Measurements from ENCODE around the gene PTPRR.

Gene PTPRR

GRCh38 chr12:70920251-70920851 is at the start of gene PTPRR:
TSS of gene PTPRR (minus strand) at chr12:70920738. CDS start at chr12:70920390, 348 bp downstream.
- DNase-seq (ENCODE audit: low spot score) = peak; percentile 83

DNA sequence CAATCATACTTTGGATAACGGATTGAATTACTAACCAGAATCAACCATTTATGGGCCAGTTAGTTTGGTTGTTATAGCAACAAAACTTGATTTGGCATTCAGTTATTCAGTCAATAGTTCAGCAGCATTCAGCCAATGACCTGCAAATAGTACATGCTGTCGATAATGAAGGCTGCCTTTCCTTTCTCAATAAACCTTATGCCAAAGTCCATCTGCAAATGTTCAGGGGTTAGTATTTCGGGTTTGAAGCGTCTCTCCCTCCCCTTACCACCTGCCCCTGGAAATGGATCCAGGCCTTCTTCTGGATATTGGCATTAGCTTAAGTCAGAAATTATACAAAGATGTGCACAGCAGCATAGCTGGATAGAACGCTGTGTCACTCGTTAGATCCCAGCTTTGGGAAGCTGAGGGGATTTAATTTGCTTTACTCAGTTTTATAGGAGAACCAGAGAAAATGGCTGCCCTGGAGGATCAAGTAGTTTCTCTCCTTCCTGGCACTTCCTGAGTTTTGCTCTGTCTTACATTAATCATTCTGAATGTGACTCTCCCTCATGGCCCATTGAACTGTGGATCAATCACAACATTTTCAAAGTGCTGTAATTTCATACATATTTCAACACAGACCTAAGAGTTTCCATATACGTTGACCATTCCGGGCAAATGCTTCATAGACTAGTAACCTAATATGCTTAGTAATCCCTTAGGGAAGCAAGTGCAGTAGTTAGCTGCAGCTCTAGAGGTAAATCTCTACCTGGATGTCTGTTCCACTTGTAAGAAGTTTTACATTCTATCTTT is 46.7 kb upstream of the PTPRR start:
- no peak for DNase-seq (ENCODE audit: low spot score)

GRCh38 chr12:70966046-70966445 is 45.5 kb upstream of the PTPRR start:
- no peak for DNase-seq (ENCODE audit: low spot score)

DNA sequence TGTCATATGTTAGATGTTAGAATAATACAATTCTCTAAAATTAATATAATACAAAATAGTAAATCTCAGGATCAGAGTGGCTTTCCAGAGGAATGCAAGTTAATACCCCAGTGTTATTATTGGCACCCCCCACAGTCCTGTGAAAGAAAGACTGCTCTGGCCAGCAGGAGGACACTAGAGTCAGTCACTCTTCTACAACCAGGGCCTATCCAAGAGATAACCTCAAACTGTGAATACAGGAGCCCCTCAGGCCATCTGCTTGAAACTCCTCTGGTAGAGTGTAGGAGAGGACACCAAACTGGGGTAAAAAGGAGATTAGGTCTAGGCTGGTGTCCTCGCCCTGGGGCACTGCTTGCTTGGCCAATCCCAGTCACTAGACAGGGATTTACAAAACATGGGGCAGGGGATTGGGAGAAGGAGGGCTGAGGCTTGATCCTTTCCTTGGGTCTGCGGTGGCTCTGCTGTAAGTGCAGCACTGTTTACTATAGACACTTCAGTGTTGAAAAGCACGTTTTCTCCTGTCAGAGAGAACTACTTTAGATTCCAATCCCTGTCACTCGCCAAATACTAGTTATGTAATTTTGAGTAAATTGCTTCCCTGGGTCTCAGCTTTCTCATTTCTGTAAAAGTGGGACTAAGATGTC is 44.5 kb upstream of the PTPRR start:
- no peak for DNase-seq (ENCODE audit: low spot score)

- no peak for DNase-seq (ENCODE audit: low spot score)
These were observed 42.6 kb upstream of the PTPRR start for GRCh38 chr12:70963081-70963660.

DNA sequence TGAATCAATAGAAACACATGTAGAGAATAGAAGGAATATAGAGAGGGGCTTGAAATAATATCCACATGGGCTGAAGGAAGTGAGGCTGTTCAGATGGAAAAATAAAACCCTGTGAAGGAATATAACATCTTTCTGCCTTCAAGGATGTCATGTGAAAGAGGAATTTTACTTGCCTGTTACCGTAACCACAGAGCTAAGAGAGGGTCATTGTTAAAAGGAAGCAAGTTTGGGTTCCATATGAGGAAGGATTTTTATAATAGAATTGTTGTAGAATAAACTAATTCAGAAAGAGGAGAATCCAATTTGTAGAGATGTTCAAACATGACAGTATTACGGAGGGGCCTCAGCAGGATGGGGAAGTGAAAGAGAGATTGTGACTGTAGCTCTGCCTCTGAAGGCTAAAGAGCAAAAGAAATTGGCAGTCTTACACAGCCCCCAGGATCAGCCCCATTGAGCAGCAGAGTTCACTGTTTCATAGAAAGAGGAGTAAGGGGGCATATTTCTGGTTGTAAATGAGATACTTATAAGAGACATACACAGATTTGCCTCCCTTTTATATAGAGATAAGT is 41.8 kb upstream of the PTPRR start:
- DNase-seq (ENCODE audit: low spot score) = no peak

DNA sequence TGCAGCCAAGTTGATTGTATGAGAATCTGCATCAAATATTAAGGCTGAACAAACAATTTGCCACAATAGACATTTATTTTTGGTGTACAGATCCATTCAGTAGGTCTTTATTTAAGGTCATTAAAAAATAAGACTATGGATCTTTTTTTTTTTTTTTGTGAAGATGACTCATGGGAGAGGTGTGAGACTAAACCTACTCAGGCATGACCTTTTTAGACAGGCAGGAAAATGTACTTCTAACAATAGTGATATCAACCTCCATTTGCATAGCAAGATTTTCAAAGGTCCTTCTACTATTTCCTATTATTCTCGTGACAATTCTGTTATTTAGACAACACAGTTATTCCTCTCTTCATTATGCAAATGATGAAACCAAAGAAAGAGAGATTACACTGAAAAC is 39.9 kb upstream of the PTPRR start:
- DNase-seq (ENCODE audit: low spot score) = no peak

GRCh38 chr12:70955415-70955814 is 34.9 kb upstream of the PTPRR start:
- DNase-seq (ENCODE audit: low spot score) = no peak

DNA sequence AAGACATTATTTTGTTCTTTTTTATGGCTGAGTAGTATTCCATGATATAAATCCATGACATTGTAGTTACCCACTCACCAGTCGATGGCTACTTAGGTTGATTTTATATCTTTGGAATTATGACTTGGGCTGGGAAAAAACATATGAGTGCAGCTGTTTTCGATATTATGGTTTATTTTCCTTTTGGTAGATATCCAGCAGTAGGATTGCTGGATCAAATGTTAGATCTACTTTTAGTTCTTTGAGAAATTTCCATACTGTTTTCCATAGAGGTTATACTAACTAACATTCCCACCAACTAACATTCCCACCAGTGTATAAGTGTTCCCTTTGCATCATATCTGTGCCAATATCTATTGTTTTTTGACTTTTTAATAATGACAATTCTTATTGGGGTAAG is 29.9 kb upstream of the PTPRR start:
- DNase-seq (ENCODE audit: low spot score) = no peak

DNA sequence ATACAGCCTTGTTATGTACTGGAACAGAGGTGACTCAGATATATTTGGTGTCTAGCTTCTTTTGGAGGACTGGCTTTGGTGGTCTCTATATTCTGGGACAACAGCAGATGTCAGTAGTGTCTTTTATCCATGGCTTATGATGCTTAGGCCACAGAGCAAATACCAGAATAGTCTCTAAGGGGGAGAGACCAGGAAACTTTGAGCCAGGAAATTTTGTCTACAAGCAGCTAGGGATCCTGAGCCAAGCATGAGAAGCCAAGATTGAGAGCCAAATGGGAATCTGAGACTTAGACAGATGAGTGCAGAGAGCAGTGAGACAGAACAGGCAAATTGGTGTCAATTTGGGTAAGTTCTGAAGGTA is 28.4 kb upstream of the PTPRR start:
- no peak for DNase-seq (ENCODE audit: low spot score)

DNA sequence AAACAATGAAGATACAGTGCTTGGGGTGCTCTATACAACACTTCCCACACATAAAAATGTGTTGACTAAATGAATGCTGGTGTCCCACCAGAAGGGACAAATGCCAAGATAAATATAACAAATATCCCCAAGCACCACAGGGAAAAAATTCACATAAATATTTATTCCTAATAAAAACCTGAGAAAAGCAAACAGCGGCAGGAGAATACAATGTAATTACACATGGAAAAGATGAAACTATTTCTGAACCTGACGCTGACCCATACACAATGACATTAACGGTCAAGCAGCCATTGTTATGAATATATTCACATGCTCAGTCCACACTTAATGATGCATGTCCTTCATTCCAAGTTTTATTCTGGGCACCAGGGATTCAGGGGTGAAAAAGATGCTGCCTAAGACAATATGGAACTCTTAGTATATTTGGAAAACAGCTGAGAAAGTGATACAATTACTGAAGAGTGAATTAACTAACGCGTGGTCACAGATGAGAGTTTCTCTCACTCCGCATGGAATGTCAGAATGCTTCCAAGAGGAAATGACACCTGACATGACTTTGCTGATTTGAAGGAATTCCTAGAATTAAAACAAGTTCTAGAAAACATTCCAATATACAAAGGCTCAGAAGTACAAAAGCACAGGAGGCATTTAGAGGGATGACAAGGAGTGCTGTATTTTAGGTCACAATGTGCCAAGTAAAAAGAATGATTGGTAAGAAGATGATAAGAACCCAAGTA is 27.9 kb upstream of the PTPRR start:
- DNase-seq (ENCODE audit: low spot score) = no peak

- DNase-seq (ENCODE audit: low spot score) = no peak
These were observed 15.8 kb upstream of the PTPRR start for GRCh38 chr12:70936203-70936813.

- DNase-seq (ENCODE audit: low spot score) = no peak
These were observed 12.6 kb upstream of the PTPRR start for GRCh38 chr12:70933133-70933532.

DNA sequence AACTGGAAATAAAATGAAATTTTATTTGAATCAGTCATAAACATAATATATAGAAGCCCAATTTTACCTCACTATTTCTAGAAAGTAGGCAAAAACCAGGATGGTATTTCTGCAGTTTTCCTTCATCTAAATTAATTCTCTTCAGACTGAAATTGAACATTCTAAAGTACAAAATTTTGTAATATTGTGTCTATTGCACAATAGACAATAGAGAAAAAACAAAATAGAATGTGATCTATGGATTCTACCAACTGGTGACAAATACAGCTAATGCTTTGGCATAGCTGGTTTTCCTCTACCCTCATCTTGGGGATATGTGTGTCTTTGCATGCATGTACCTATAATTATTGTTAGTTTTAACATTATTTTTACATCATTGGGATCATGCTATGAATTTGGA is 8.5 kb upstream of the PTPRR start:
- DNase-seq (ENCODE audit: low spot score) = no peak

DNA sequence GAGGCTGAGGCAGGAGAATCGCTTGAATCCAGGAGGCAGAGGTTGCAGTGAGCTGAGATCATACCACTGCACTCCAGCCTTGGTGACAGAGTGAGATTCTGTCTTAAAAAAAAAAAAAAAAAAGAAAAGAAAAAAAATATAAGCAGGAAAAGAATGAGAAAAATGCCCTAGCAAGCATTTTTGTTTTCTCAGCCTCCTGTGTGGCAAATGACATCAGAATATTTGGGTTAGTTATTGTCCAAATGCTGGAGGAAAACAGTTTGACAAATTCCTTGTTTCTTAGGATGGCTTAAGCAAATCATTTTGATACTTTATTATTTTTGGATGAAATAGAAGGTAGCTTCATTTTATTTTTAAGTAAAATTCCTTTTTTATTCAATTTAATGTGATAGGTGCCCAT is 7.5 kb upstream of the PTPRR start:
- DNase-seq (ENCODE audit: low spot score) = no peak

DNA sequence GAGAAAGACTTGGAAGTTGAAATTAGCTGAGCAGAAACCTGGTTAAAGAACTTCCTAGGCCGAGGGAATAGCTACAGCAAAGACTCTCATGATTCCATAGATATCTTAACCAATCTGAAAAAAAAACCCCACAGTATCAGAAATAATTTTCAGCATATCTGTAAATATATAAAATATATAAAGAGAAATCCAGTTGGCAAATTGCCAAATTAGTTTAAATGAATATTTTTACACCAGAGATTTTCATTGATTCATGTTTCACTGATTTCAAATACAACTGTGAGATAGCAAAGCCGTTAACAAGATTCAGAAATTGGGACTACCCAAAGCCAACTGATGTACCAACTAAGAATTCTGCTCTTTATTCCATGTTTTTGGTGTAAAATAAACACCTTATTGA is 6.8 kb upstream of the PTPRR start:
- DNase-seq (ENCODE audit: low spot score) = no peak

DNA sequence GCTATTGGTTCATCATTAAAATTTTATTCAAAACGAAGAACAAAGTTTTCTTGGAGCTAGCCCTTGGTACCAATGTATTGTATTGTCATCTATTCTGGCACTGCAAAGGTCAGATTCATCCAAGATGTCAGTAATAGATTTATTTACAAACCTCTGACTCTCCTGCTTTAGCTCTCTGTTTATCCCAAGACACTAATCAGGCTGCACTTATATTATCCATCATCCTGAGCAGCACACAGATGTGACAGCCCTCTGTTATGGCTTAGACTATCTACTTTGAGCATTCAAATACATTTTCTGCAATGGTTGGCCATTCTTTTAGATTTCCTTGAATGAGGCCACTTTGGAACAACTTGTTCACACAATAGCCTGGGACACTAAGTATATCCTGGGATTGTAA is 5.0 kb upstream of the PTPRR start:
- no peak for DNase-seq (ENCODE audit: low spot score)

- no peak for DNase-seq (ENCODE audit: low spot score)
These were observed 353 bp upstream of the PTPRR start for GRCh38 chr12:70920891-70921290.

- DNase-seq (ENCODE audit: low spot score) = peak; percentile 54
These were observed 922 bp downstream of the PTPRR start for GRCh38 chr12:70919597-70920035.

DNA sequence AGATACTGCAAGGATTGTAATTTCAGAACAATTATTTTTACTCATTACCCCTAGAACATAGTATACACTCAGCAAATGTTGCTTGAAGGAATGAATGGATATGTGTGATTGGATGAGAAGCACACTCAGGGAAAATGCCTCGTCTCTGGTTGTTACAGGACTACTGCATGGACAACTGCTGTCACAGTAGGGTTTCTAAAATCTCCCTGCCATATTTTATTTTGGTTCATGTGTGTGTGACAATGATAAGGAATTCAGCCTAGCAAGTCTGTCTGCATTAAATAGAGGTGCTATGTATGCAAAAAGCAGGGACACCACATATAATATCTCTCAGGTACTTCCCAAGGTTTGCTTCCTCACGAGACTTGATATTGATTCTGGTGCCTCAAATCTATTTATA is 1.4 kb downstream of the PTPRR start:
- DNase-seq (ENCODE audit: low spot score) = no peak

- no peak for DNase-seq (ENCODE audit: low spot score)
These were observed 2.2 kb downstream of the PTPRR start for GRCh38 chr12:70918321-70918720.

GRCh38 chr12:70910666-70911065 is 9.9 kb downstream of the PTPRR start:
- no peak for DNase-seq (ENCODE audit: low spot score)

All from ecto neural progenitor cell (in vitro differentiated cells).